HUES6 (cell line): ENCODE measurements around the gene HPGD.
"Not testable (repeated sequence)": the region's sequence is repeated elsewhere in the genome, so short reads cannot be mapped to it uniquely, and the experiment has no call there.

Experiments used
- H3K27ac ChIP-seq: 2 replicates; pipeline ENCODE4 v1.7.0; 2013; ENCODE audit warnings: low read depth, mild to moderate bottlenecking, low read length, inconsistent platforms
- H3K27me3 ChIP-seq: 2 replicates; pipeline ENCODE4 v1.6.1; 2013; ENCODE audit warnings: low read length; ENCODE audit not compliant: control insufficient read depth, insufficient read depth
- H3K36me3 ChIP-seq: 2 replicates; pipeline ENCODE4 v1.6.1; 2013; ENCODE audit warnings: low read length; ENCODE audit not compliant: control insufficient read depth, insufficient read depth
- H3K4me1 ChIP-seq: 2 replicates; pipeline ENCODE4 v1.6.1; 2013; ENCODE audit warnings: low read length; ENCODE audit not compliant: control insufficient read depth, insufficient read depth
- H3K4me3 ChIP-seq: 2 replicates; pipeline ENCODE4 v1.5.1; 2013; ENCODE audit warnings: low read depth, low read length
- H3K9ac ChIP-seq: one replicate; pipeline ENCODE4 v1.6.1; 2013; ENCODE audit warnings: mild to moderate bottlenecking, low read length
- H3K9me3 ChIP-seq: 2 replicates; pipeline ENCODE4 v1.6.1; 2013; ENCODE audit warnings: low read depth, low read length; ENCODE audit not compliant: control insufficient read depth, insufficient read depth

The HPGD gene

GRCh38 chr4:174505007-174505406 lies 17.3 kb downstream of the HPGD start:
- Histone ChIP-seq H3K9ac (no peak overlapping the region), H3K27me3 (no peaks in the 10 kb centered on the region), H3K9me3 (no peaks in the 10 kb centered on the region), H3K36me3 (peaks cover 7% of the 10 kb centered on the region; the same call in 1 of the 2 replicates), H3K27ac (no peak overlapping the region), H3K4me1 (no peaks in the 10 kb centered on the region), H3K4me3 (no peak overlapping the region)

DNA sequence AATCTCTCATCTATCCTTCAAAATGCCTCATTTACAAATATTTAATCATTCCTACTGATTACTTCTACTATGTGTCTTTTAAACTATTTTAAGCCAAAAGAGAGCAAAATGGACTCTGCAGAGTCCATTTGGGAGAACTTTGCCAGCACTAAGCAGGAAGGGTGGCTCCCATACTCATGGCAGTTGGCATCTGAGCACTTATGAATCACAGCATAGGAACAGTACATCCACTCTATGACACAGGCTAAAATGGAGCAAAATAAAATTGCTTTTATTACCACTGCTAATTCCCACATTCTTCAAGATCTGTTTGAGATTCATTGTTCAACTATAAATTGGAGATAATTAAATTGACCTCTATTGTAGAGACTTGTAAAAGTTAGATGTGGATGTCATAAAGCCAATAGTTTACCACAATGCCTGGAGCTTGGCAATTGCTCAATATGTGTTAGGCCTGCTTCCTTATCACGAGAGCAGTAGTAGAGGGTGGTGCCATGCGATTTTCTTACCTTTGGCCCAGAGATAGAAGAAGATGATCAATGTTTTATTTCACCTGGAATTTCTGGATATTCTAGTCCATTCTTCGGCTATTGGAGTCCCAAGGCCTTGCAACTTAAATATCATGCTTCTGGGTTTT lies 19.1 kb downstream of the HPGD start:
- no peaks in the 10 kb centered on the region for H3K27me3 ChIP-seq
- peaks cover 7% of the 10 kb centered on the region; the same call in 1 of the 2 replicates for H3K36me3 ChIP-seq
- H3K4me3 ChIP-seq: no peak overlapping the region
- no peak overlapping the region for H3K27ac ChIP-seq
- H3K4me1 ChIP-seq: no peaks in the 10 kb centered on the region
- no peak overlapping the region for H3K9ac ChIP-seq
- H3K9me3 ChIP-seq: no peaks in the 10 kb centered on the region

DNA sequence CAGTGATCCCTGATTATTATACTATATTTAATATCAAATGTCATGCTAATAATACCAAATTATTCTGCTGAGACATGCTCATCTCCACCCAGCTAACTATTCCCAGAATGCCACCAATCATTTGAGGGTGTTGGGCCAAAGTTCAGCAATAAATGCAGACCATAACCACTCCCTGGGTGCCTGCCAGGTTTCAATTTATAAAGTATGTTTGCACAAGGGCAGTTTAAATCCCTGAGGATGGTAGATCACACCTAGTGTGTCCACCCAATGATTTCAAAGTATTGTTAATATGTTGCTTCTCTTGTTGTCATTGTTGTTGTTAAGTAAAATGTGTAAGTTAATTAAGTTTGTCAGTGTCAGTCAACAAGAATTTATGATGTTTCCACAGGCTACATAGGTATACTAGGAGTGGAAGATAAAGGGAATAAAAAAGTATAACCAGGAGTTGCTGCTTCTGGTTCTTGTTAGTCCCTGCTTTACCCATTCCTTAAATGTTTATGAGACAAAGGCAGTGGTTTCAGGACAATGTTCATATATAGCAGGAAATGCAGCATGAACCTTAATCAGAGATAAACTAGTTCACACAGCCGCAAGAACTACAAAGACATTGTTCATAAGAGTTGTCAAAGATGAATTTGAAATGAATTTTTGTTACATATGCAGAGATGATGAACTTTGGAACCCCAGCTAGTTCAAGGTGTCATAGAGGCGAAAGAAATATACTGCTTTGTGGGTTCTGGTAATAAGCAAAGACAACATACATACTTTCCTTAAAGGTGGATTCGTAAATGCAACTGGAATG lies 25.5 kb downstream of the HPGD start:
- no peaks in the 10 kb centered on the region; the same call in 1 of the 2 replicates for H3K4me1 ChIP-seq
- H3K27ac ChIP-seq: no peak overlapping the region
- H3K27me3 ChIP-seq: no peaks in the 10 kb centered on the region
- no peak overlapping the region for H3K9ac ChIP-seq
- H3K9me3 ChIP-seq: no peaks in the 10 kb centered on the region
- H3K4me3 ChIP-seq: no peak overlapping the region
- no peaks in the 10 kb centered on the region for H3K36me3 ChIP-seq

GRCh38 chr4:174495626-174496025 lies 26.7 kb downstream of the HPGD start:
- no peak overlapping the region for H3K27ac ChIP-seq
- H3K4me1 ChIP-seq: no peaks in the 10 kb centered on the region; the same call in 1 of the 2 replicates
- no peaks in the 10 kb centered on the region for H3K9me3 ChIP-seq

GRCh38 chr4:174494726-174495125 lies 27.6 kb downstream of the HPGD start:
- no peak overlapping the region for H3K4me3 ChIP-seq
- H3K27ac ChIP-seq: no peak overlapping the region
- no peaks in the 10 kb centered on the region; the same call in 1 of the 2 replicates for H3K4me1 ChIP-seq
- H3K27me3 ChIP-seq: no peaks in the 10 kb centered on the region
- no peaks in the 10 kb centered on the region for H3K9me3 ChIP-seq
- no peak overlapping the region for H3K9ac ChIP-seq
- no peaks in the 10 kb centered on the region for H3K36me3 ChIP-seq

More at GRCh38 chr4:174495626-174496025, 26.7 kb downstream of the HPGD start:
- H3K36me3 ChIP-seq: no peaks in the 10 kb centered on the region
- H3K4me3 ChIP-seq: no peak overlapping the region
- H3K9ac ChIP-seq: no peak overlapping the region
- H3K27me3 ChIP-seq: no peaks in the 10 kb centered on the region

DNA sequence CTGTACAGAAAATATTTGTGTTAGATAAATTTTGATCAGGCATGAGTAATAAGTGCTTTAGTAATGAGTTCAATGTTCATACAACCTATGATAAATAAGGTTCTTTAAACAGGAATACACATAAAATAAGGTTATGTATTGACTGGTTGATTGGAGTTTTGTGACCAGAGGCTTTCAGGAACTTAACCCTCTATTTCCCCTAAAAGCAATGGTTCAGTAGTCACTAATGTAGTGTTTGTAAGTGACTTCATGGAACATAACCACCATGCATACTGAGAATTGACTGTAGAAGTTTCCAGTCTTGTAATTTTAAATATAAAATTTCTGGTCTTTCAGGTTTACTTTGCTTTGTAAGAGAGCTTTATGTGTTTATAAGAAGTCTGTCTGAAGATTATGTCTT lies 28.1 kb downstream of the HPGD start:
- H3K27me3 ChIP-seq: no peaks in the 10 kb centered on the region
- H3K9ac ChIP-seq: no peak overlapping the region
- no peak overlapping the region for H3K4me3 ChIP-seq
- H3K27ac ChIP-seq: no peak overlapping the region
- no peaks in the 10 kb centered on the region for H3K36me3 ChIP-seq
- no peaks in the 10 kb centered on the region for H3K9me3 ChIP-seq
- H3K4me1 ChIP-seq: no peaks in the 10 kb centered on the region; the same call in 1 of the 2 replicates

DNA sequence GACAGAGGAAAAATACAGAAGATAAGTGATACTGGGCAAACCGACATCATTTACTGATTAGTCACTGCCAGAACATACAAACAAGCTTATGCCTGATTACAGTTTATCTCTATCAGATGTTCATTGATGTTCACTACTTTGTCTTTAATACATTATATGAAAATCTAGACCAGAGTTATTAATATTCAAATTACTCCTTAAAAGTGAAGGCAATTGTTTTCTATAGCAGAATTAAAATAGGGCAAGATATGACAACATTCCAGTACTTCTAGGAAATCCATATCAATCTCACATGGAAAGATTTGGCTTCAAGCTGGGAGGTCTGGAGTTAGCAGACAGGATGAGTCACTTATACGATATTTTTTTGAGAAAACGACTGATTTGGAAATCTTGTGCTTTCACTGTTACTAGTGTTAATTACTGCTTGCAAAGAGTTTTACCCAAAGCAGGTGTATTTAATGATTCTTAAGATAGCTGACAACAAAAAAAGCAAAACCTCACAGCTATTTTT lies 31.8 kb downstream of the HPGD start:
- H3K9me3 ChIP-seq: no peaks in the 10 kb centered on the region
- H3K4me3 ChIP-seq: no peak overlapping the region
- H3K9ac ChIP-seq: no peak overlapping the region
- no peaks in the 10 kb centered on the region; the same call in 1 of the 2 replicates for H3K4me1 ChIP-seq
- H3K27ac ChIP-seq: no peak overlapping the region
- H3K36me3 ChIP-seq: no peaks in the 10 kb centered on the region
- no peaks in the 10 kb centered on the region for H3K27me3 ChIP-seq

DNA sequence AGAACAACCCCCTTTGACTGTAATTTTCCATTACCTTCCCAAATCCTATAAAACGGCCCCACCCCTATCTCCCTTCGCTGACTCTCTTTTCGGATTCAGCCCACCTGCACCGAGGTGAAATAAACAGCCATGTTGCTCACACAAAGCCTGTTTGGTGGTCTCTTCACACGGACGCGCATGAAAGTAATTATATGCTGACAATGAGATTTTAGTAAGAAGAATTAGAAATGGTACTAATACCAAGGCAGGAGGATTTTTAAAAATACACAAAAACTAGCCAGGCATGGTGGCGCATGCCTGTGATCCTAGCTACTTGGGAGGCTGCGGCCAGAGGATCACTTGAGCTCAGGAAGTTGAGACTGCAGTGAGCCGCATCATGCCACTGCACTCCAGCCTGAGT lies 33.9 kb downstream of the HPGD start:
- not testable (repeated sequence) for H3K9ac ChIP-seq, H3K27ac ChIP-seq, H3K36me3 ChIP-seq, H3K9me3 ChIP-seq, H3K27me3 ChIP-seq, H3K4me3 ChIP-seq, H3K4me1 ChIP-seq

DNA sequence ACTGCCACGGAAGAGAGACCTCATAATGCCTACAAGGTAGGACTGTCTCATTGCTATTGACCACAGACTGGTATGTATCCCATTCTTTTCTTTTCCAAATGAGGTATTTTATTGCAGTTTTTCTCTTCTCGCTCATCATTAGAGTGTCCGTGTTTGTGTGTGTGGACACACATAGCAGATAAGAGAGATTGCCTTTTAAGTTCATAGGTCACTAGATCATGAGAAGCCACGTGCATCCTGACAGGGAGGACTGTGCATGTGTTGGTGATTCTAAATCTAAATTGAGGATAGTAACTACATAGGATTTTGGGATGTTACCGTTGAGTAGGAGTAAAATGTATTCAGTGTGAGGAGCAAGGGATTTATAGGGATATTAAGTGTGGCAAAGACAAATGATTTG lies 37.3 kb downstream of the HPGD start:
- H3K27ac ChIP-seq: no peak overlapping the region
- H3K9me3 ChIP-seq: no peaks in the 10 kb centered on the region
- no peaks in the 10 kb centered on the region for H3K4me1 ChIP-seq

DNA sequence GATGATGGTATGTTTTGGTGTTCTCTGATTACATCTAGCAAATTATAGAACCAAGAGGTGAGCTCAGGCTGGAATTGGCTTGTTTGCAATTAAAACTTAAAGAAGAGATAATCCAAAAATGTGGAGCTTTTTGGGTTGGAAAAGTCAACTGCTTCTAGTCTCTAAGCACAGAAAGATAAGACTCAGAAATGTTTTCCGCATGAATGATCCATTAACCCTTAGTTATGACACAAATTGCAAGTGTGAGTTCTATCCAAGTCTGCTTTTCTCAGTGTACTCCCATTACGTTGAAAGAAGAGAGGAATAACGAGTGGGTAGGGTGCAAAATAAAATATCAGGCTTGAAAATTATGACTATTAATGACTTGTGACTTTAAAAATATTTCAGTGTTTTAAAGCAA lies 38.5 kb downstream of the HPGD start:
- H3K9ac ChIP-seq: no peak overlapping the region

More for the DNA sequence above, 37.3 kb downstream of the HPGD start:
- no peaks in the 10 kb centered on the region for H3K27me3 ChIP-seq
- no peaks in the 10 kb centered on the region for H3K36me3 ChIP-seq
- no peak overlapping the region for H3K9ac ChIP-seq
- H3K4me3 ChIP-seq: no peak overlapping the region

DNA sequence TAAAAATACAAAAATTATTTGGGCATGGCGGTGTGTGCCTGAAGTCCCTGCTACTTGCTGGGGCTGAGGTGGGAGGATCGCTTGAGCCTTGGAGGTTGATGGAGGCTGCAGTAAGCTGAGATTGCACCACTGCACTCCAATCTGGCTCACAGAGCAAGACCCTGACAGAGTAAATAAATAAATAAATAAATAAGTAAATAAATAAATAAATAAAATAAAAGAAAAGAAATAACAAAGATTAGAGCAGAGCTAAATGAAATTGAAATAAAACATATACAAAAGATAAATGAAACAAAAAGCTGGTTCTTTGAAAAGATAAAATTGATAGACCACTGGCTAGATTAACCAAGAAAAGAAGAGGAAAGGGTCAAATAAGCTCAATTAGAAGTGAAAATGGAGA lies 43.1 kb downstream of the HPGD start:
- no peaks in the 10 kb centered on the region for H3K27me3 ChIP-seq
- no peaks in the 10 kb centered on the region for H3K36me3 ChIP-seq
- H3K4me1 ChIP-seq: no peaks in the 10 kb centered on the region
- H3K4me3 ChIP-seq: no peak overlapping the region
- H3K9me3 ChIP-seq: no peaks in the 10 kb centered on the region
- H3K9ac ChIP-seq: no peak overlapping the region
- H3K27ac ChIP-seq: no peak overlapping the region

More for the DNA sequence above, 38.5 kb downstream of the HPGD start:
- H3K9me3 ChIP-seq: no peaks in the 10 kb centered on the region
- no peak overlapping the region for H3K27ac ChIP-seq
- H3K27me3 ChIP-seq: no peaks in the 10 kb centered on the region
- no peaks in the 10 kb centered on the region for H3K4me1 ChIP-seq
- H3K36me3 ChIP-seq: no peaks in the 10 kb centered on the region
- H3K4me3 ChIP-seq: no peak overlapping the region
